ENCODE results near the gene SORCS2.

The SORCS2 gene

GRCh38 chr4:7341491-7342222 lies 149.3 kb downstream of the SORCS2 start:
- peak; percentile 51 for DNase-seq

- DNase-seq = no peak
These were observed 150.1 kb downstream of the SORCS2 start for GRCh38 chr4:7342223-7343080.

- DNase-seq = no peak
These were observed 150.8 kb downstream of the SORCS2 start for GRCh38 chr4:7343081-7343655.

GRCh38 chr4:7343950-7344349 lies 151.6 kb downstream of the SORCS2 start:
- no peak for DNase-seq

- no peak for DNase-seq
These were observed 152.4 kb downstream of the SORCS2 start for GRCh38 chr4:7344636-7345155.

GRCh38 chr4:7347981-7348380 lies 155.6 kb downstream of the SORCS2 start:
- DNase-seq = peak; percentile 49

- no peak for DNase-seq
These were observed 156.9 kb downstream of the SORCS2 start for GRCh38 chr4:7348946-7349900.

- DNase-seq = no peak
These were observed 158.1 kb downstream of the SORCS2 start for GRCh38 chr4:7350396-7350795.

- no peak for DNase-seq
These were observed 158.7 kb downstream of the SORCS2 start for GRCh38 chr4:7351014-7351413.

GRCh38 chr4:7352486-7352885 lies 160.1 kb downstream of the SORCS2 start:
- DNase-seq = no peak

- DNase-seq = no peak
These were observed 160.9 kb downstream of the SORCS2 start for GRCh38 chr4:7353046-7353790.

GRCh38 chr4:7353846-7354610 lies 161.7 kb downstream of the SORCS2 start:
- DNase-seq = no peak

- no peak for DNase-seq
These were observed 162.6 kb downstream of the SORCS2 start for GRCh38 chr4:7354927-7355326.

- no peak for DNase-seq
These were observed 163.5 kb downstream of the SORCS2 start for GRCh38 chr4:7355795-7356194.

- DNase-seq = no peak
These were observed 164.5 kb downstream of the SORCS2 start for GRCh38 chr4:7356667-7357310.

- DNase-seq = no peak
These were observed 165.0 kb downstream of the SORCS2 start for GRCh38 chr4:7357323-7357722.

- DNase-seq = peak; percentile 89
These were observed 165.9 kb downstream of the SORCS2 start for GRCh38 chr4:7358100-7358735.

GRCh38 chr4:7359400-7360062 lies 167.2 kb downstream of the SORCS2 start:
- DNase-seq = no peak

- no peak for DNase-seq
These were observed 168.5 kb downstream of the SORCS2 start for GRCh38 chr4:7360806-7361205.
